ENCODE data around the gene PAPOLG.

The PAPOLG gene

DNA sequence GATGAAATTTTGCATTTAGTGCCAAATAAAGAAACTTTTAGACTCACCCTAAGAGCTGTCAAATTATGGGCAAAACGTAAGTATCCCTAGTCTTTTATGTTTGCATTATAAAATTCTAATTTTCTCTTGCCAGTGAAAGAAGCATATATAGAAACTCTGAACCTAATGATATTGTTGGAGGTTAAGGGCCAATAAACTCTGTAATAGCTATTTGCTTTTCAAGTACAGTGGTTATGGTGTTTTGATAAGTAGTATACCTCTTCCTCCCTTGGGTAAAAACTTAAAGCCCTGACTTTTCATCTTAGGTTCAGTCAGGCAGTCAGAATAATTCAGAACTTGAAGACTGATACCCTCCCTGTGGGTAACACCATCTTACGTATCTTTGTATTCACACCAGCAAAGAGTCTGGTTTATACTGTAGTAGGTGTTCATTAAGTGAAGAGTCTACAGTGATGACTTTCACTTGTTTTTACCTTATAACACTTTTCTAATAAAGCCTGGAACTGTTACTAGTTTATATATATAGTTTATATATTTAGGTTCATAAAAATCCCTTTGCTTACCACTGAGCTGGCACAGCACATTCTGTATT lies 19.1 kb downstream of the PAPOLG start:
- Histone ChIP-seq H3K4me3 (ENCODE audit: extremely low read depth, insufficient read depth, low read length, poor library complexity, severe bottlenecking) (no peak overlapping the region), H3K4me1 (ENCODE audit: control insufficient read depth, insufficient read depth, low read length, poor library complexity, severe bottlenecking) (no peaks in the 10 kb centered on the region), H3K27ac (ENCODE audit: low read depth, low read length, severe bottlenecking) (no peak overlapping the region), H3K36me3 (ENCODE audit: control insufficient read depth, insufficient read depth, low read length) (peaks cover 94% of the 10 kb centered on the region), H3K9me3 (ENCODE audit: control insufficient read depth, low read length) (no peaks in the 10 kb centered on the region)
- no CpG with 5 or more reads among the region's 2 CpGs for WGBS, 2 experiments (ENCODE audit: insufficient coverage in 2 of 2)

GRCh38 chr2:60778352-60778751 lies 22.3 kb downstream of the PAPOLG start:
- Histone ChIP-seq H3K9me3 (ENCODE audit: control insufficient read depth, low read length) (no peaks in the 10 kb centered on the region), H3K4me3 (ENCODE audit: extremely low read depth, insufficient read depth, low read length, poor library complexity, severe bottlenecking) (no peak overlapping the region), H3K4me1 (ENCODE audit: control insufficient read depth, insufficient read depth, low read length, poor library complexity, severe bottlenecking) (no peaks in the 10 kb centered on the region), H3K36me3 (ENCODE audit: control insufficient read depth, insufficient read depth, low read length) (peaks cover 92% of the 10 kb centered on the region), H3K27ac (ENCODE audit: low read depth, low read length, severe bottlenecking) (no peak overlapping the region)
- WGBS, 2 experiments (ENCODE audit: insufficient coverage in 2 of 2), result 80 to 100% methylated on average over 1 of the region's 3 CpGs

- H3K4me3 ChIP-seq (ENCODE audit: extremely low read depth, insufficient read depth, low read length, poor library complexity, severe bottlenecking), result no peak overlapping the region
- no CpG with 5 or more reads among the region's 5 CpGs for WGBS, 2 experiments (ENCODE audit: insufficient coverage in 2 of 2)
- no peak overlapping the region for H3K27ac ChIP-seq (ENCODE audit: low read depth, low read length, severe bottlenecking)
- H3K36me3 ChIP-seq (ENCODE audit: control insufficient read depth, insufficient read depth, low read length), result peaks cover 92% of the 10 kb centered on the region
- H3K9me3 ChIP-seq (ENCODE audit: control insufficient read depth, low read length), result no peaks in the 10 kb centered on the region
- no peaks in the 10 kb centered on the region for H3K4me1 ChIP-seq (ENCODE audit: control insufficient read depth, insufficient read depth, low read length, poor library complexity, severe bottlenecking)
Measured at GRCh38 chr2:60779426-60779825, 23.4 kb downstream of the PAPOLG start.

DNA sequence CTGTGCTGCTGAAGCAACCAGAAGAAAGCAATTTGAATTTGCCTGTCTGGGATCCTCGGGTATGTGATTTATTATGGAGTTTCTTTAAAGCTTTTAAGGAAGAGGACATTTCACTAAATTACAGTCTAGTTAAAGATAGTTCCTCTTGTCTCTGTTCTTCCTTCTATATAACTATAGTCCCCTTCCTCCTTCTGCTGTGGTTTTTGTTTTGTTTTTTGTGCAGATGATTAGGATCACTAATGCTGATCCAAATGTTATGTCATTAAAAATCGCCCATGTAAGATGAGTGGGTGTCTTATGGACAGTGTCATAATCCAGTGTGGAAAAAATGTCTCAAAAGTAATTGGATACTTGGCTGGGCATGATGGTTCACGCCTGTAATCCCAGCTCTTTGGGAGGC lies 24.7 kb downstream of the PAPOLG start:
- no peak overlapping the region for H3K4me3 ChIP-seq (ENCODE audit: extremely low read depth, insufficient read depth, low read length, poor library complexity, severe bottlenecking)
- H3K36me3 ChIP-seq (ENCODE audit: control insufficient read depth, insufficient read depth, low read length), result peaks cover 91% of the 10 kb centered on the region
- WGBS, 2 experiments (ENCODE audit: insufficient coverage in 2 of 2), result 93 to 100% methylated on average over 1 to 2 of the region's 3 CpGs
- no peaks in the 10 kb centered on the region for H3K4me1 ChIP-seq (ENCODE audit: control insufficient read depth, insufficient read depth, low read length, poor library complexity, severe bottlenecking)
- H3K9me3 ChIP-seq (ENCODE audit: control insufficient read depth, low read length), result no peaks in the 10 kb centered on the region
- no peak overlapping the region for H3K27ac ChIP-seq (ENCODE audit: low read depth, low read length, severe bottlenecking)

DNA sequence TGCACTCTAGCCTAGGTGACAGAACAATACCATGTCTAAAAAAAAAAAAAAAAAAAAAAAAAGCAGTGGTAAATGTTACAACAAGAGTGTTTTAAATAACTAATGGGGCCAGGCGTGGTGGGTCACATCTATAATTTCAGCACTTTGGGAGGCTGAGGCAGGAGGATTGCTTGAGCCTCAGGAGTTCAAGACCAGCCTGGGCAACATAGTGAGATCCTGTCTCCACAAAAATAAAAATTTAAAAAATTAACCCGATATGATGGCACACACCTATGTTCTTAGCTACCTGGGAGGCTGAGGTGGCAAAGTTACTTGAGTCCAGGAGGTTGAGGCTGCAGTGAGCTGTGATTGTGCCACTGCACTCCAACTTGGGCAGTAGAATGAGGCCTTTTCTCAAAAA lies 37.1 kb downstream of the PAPOLG start:
- 94% methylated on average over 2 of the region's 2 CpGs; no CpG with 5 or more reads in 1 of the 2 experiments for WGBS, 2 experiments (ENCODE audit: insufficient coverage in 2 of 2)
- peaks cover 82% of the 10 kb centered on the region for H3K36me3 ChIP-seq (ENCODE audit: control insufficient read depth, insufficient read depth, low read length)
- H3K27ac ChIP-seq (ENCODE audit: low read depth, low read length, severe bottlenecking), result no peak overlapping the region
- no peak overlapping the region for H3K4me3 ChIP-seq (ENCODE audit: extremely low read depth, insufficient read depth, low read length, poor library complexity, severe bottlenecking)
- H3K4me1 ChIP-seq (ENCODE audit: control insufficient read depth, insufficient read depth, low read length, poor library complexity, severe bottlenecking), result no peaks in the 10 kb centered on the region
- H3K9me3 ChIP-seq (ENCODE audit: control insufficient read depth, low read length), result no peaks in the 10 kb centered on the region

DNA sequence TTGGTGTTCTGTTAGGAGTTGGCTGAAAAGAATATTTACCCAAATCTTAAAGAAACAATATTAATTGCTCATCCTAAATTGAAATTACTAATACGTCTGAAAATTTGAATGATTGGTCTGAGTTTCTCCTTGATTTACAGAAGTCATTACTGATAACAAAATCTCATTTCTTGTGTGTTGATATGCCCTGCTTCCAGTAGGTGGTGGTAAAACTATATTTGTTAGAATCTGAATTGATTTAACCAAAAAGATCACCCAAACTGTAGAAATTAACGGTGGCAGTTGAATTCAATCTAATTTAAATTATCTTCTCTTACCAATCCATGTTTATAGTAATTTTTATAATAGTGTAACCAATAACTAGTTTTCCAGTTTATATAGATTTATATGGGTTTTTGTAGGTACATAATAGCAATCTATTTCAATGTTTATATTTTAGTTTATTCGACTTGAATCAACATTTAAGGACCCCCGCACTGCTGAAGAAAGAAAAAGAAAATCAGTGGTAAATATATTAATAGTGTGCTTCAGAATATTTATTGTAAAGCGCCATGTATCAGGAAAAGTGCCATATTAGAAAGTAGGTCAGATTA lies 38.3 kb downstream of the PAPOLG start:
- Histone ChIP-seq H3K4me1 (ENCODE audit: control insufficient read depth, insufficient read depth, low read length, poor library complexity, severe bottlenecking) (no peaks in the 10 kb centered on the region), H3K36me3 (ENCODE audit: control insufficient read depth, insufficient read depth, low read length) (peaks cover 79% of the 10 kb centered on the region), H3K9me3 (ENCODE audit: control insufficient read depth, low read length) (no peaks in the 10 kb centered on the region), H3K27ac (ENCODE audit: low read depth, low read length, severe bottlenecking) (no peak overlapping the region), H3K4me3 (ENCODE audit: extremely low read depth, insufficient read depth, low read length, poor library complexity, severe bottlenecking) (no peak overlapping the region)
- WGBS, 2 experiments (ENCODE audit: insufficient coverage in 2 of 2), result 86 to 95% methylated on average over 2 to 3 of the region's 5 CpGs

DNA sequence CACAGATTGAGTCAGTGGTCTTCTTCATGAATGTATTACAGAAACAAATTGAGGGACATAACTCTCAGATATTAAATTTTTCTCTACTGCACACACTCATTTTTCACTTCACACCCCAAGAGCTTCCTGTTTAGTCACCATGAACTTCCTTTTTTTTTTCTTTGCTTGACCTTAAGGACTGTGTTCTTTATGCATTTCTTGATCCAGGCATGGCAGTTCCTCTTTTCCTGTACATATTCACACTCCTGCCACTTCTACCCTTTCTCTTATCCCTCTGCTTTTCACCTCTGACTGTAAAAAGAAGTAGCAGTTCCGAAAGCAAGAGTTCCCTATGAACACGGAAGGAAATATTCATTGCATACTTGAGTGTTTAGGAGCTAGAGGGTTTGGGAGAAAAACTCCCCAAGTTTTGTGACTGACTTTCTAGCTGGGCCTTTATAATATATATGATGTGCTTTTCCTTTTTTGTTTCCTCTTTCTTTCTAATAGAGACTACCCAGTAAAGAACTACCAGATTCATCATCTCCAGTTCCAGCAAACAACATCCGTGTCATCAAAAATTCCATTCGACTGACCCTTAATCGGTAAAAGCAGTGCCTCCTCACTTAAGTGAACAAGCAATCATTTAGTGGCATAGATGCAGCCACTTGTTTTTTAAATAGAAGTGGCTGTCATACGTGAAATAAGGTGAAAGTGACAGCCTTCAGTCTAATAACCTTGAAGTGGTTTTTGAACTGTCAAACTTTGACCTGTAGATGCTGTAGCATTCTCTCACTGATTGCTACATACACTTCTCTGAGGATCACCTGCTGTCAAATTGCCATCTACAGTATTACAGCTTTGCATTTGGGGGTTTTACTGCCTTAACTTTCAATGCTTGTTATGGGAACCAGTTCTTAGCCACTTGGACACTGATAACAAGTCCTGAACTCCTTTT lies 40.8 kb downstream of the PAPOLG start:
- H3K4me3 ChIP-seq (ENCODE audit: extremely low read depth, insufficient read depth, low read length, poor library complexity, severe bottlenecking), result no peak overlapping the region
- peaks cover 68% of the 10 kb centered on the region for H3K36me3 ChIP-seq (ENCODE audit: control insufficient read depth, insufficient read depth, low read length)
- H3K27ac ChIP-seq (ENCODE audit: low read depth, low read length, severe bottlenecking), result no peak overlapping the region
- H3K4me1 ChIP-seq (ENCODE audit: control insufficient read depth, insufficient read depth, low read length, poor library complexity, severe bottlenecking), result no peaks in the 10 kb centered on the region
- 100% methylated on average over 4 to 5 of the region's 6 CpGs for WGBS, 2 experiments (ENCODE audit: insufficient coverage in 2 of 2)
- no peaks in the 10 kb centered on the region for H3K9me3 ChIP-seq (ENCODE audit: control insufficient read depth, low read length)

DNA sequence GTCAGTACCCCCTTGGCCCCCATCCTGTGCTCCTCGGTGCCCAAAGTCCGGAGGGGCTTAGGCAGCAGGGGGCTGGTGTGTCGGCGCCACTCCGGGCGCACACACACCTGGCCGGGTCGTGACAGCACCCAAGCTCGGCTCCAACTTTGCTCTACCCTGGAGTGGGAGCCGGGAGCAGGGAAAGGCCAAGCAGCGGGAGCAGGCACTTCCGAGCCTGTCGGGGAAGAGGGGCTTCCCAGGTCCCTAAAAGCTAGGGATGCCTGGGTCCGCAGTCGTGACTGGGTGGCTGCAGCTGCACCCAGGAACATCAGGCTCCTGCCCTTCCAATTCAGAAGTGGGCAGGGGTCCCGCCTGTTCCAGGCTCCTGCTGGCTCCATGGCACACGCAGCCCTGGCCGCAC lies 48.4 kb downstream of the PAPOLG start:
- Histone ChIP-seq H3K36me3 (ENCODE audit: control insufficient read depth, insufficient read depth, low read length) (peaks cover 22% of the 10 kb centered on the region), H3K27ac (ENCODE audit: low read depth, low read length, severe bottlenecking) (no peak overlapping the region), H3K9me3 (ENCODE audit: control insufficient read depth, low read length) (no peaks in the 10 kb centered on the region), H3K4me1 (ENCODE audit: control insufficient read depth, insufficient read depth, low read length, poor library complexity, severe bottlenecking) (no peaks in the 10 kb centered on the region), H3K4me3 (ENCODE audit: extremely low read depth, insufficient read depth, low read length, poor library complexity, severe bottlenecking) (no peak overlapping the region)
- 96 to 97% methylated on average over 18 of the region's 18 CpGs for WGBS, 2 experiments (ENCODE audit: insufficient coverage in 2 of 2)

GRCh38 chr2:60806595-60806987 lies 50.5 kb downstream of the PAPOLG start:
- H3K4me1 ChIP-seq (ENCODE audit: control insufficient read depth, insufficient read depth, low read length, poor library complexity, severe bottlenecking), result no peaks in the 10 kb centered on the region
- H3K27ac ChIP-seq (ENCODE audit: low read depth, low read length, severe bottlenecking), result peak overlapping the region; percentile 75
- H3K36me3 ChIP-seq (ENCODE audit: control insufficient read depth, insufficient read depth, low read length), result peaks cover 9% of the 10 kb centered on the region
- H3K9me3 ChIP-seq (ENCODE audit: control insufficient read depth, low read length), result no peaks in the 10 kb centered on the region
- H3K4me3 ChIP-seq (ENCODE audit: extremely low read depth, insufficient read depth, low read length, poor library complexity, severe bottlenecking), result no peak overlapping the region
- 85% methylated on average over 5 of the region's 7 CpGs for WGBS, 2 experiments (ENCODE audit: insufficient coverage in 2 of 2)

DNA sequence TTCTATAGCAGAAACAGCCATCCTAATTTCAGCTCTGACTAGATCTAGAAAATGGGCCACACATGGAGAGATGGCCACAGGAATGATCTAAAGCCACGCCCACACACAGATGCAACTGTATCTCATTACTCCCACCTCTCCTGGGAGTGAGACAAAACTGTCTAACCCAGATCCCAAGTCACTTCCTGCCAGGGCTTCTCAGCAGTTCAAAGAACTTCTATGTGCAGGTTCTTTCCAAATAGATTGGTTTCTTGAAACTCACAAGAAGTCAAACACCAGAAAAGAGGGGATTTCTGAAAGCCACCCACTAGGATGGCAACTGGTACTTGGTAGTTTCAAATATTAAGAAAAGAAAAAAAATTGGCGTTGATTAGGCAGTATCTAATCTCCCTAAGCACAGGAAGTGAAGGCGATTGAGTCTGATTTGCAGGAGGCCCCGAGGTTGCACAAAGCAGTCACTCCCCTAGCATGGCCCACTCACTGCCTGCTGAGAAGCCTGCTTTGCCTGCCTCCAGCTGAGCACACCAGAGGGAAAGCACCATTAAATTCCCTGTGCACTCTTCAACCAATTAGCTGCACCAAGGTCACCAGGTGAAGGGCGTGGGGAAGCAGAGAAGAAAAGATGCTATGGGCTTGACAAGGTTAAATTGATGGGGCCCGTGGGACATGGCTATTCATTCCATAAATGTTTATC lies 51.1 kb downstream of the PAPOLG start:
- Histone ChIP-seq H3K36me3 (ENCODE audit: control insufficient read depth, insufficient read depth, low read length) (peaks cover 9% of the 10 kb centered on the region), H3K4me3 (ENCODE audit: extremely low read depth, insufficient read depth, low read length, poor library complexity, severe bottlenecking) (no peak overlapping the region), H3K27ac (ENCODE audit: low read depth, low read length, severe bottlenecking) (peak overlapping the region; percentile 75), H3K9me3 (ENCODE audit: control insufficient read depth, low read length) (no peaks in the 10 kb centered on the region), H3K4me1 (ENCODE audit: control insufficient read depth, insufficient read depth, low read length, poor library complexity, severe bottlenecking) (no peaks in the 10 kb centered on the region)
- 49 to 69% methylated on average over 3 to 5 of the region's 6 CpGs for WGBS, 2 experiments (ENCODE audit: insufficient coverage in 2 of 2)

Measured in mesodermal cell (in vitro differentiated cells).